COLO668 (cell line): Measurements from ENCODE around the gene ZNF460.
A peak's percentile ranks its signal among the peaks of the same experiment; 100 is the strongest.

ENCODE experiments used
- DNase-seq: peaks from one replicate; lab custom pipeline; 2025; ENCODE audit not compliant: unreplicated experiment; lab: John Stamatoyannopoulos, UW

Gene ZNF460

DNA sequence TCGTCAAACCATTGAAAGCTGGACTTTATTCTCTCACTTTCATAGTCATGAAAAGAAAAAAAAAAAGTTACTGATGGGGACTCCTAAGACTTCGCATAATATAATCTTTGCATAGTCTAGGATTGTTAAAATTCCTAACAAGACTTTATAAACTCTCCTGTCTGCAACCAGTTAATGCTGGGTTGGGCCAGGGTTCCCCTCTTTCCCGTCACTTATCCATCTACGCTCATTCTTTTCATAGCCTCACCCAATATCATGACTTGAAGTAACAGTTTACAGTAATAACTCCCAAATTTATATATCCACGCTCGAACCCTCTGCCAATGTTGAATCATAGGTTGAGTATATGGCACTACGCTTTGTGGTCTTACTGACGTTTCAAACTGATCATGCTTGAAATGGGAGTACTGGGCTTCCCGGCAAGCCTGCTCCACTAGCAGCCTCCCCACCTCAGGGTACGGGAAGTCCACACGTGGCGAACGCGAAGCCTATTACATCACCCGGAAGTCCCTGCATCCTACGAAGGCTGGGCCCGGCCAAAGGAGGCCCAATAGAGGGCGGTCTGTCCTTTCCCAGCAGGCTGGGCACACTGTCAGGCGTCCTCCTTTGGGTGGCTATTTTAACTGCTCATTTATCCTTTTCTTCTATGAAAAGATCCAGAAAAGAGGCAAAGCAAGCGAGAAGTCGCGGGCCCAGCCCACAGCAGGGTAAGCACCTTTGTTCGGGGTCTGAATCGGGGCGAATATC lies 694 bp upstream of the ZNF460 start:
- peak; percentile 92 for DNase-seq

- DNase-seq, result peak; percentile 17
Measured at GRCh38 chr19:57280962-57281400, 696 bp downstream of the ZNF460 start.

GRCh38 chr19:57282011-57282643 lies 1.8 kb downstream of the ZNF460 start:
- DNase-seq, result no peak

- no peak for DNase-seq
Measured at GRCh38 chr19:57288373-57288772, 8.1 kb downstream of the ZNF460 start.

DNA sequence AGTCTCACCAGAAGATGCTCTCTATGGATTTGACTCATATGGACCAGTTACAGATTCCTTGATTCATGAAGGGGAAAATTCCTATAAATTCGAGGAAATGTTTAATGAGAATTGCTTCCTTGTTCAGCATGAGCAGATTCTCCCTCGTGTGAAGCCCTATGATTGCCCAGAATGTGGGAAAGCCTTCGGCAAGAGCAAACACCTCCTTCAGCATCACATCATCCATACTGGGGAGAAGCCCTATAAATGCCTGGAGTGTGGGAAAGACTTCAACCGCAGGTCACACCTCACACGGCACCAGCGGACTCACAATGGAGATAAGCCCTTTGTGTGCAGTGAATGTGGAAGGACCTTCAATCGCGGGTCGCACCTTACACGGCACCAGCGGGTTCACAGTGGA lies 10.7 kb downstream of the ZNF460 start:
- DNase-seq, result no peak

DNA sequence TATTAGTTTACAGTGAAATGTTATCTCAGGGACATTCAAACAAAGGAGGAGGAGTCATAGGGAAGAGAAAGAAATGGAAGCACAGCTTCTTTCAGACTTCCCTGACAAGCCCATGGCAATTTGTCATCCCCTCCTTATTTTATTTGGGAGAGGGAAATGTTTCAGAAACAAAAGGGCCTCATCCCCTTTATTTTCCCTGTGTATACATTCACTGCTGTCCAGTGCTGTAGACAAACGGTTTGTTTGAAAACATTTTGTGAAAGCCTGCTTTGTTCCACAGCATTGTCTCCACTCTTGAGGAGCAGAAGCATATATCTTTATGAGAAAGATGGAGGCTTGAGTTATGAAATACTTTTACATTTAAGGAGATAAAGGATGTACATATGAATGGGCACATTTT lies 12.3 kb downstream of the ZNF460 start:
- no peak for DNase-seq

DNA sequence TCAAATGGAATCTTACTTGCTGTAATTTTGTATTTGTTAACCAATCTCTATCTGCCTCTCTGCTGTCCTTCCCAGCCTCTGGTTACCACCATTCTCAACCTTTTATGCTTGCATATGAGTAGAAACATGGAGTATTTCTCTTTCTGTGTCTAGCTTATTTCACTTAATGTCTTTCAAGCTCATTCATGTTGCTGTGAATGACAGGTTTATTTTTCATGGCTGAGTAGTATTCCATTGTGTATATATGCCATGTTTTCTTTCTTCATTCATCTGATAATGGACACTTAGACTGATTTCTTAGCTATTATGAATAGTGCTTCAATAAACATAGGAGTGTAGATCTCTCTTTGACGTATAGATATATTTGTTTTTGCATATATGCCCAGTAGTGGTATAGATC lies 13.4 kb downstream of the ZNF460 start:
- DNase-seq, result no peak

GRCh38 chr19:57302020-57302465 lies 21.8 kb downstream of the ZNF460 start:
- peak; percentile 27 for DNase-seq

- no peak for DNase-seq
Measured at GRCh38 chr19:57302727-57303401, 22.6 kb downstream of the ZNF460 start.

DNA sequence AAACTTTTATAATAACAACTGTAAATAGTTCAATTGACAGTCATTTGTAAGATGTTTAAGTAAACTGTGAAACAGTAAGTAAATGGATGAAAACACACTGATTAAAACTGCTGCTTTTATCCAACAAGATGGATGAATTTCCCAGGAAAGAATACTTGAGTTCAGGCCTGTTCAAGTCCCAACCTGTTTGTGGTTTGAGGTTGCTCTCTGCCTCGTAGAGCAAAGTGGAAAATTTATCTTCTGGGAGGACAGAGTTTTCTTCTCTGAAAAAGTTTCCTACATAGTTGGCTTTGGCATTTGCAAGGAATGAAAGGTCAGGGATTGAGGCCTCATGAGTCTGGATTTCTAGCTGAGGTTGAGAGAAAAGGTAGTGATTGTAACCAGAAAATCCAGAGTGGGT lies 24.8 kb downstream of the ZNF460 start:
- no peak for DNase-seq

GRCh38 chr19:57308514-57308913 lies 28.2 kb downstream of the ZNF460 start:
- no peak for DNase-seq

- no peak for DNase-seq
Measured at GRCh38 chr19:57310792-57311191, 30.5 kb downstream of the ZNF460 start.

DNA sequence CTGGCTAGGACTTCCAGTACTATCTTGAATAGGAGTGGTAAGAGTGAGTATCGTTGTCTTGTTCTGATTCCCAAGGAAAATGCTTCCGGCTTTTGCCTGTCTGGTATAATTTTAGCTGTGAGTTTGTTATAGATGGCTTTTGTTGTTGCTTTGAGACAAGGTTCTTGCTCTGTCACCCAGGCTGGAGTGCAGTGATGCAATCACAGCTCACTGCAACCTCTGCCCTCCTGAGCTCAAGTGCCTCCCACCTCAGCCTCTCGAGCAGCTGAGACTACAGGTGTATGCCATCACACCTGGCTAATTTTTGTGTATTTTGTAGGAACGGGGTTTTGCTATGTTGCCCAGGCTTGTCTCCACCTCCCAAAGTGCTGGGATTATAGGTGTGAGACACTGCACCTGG lies 33.9 kb downstream of the ZNF460 start:
- DNase-seq, result peak; percentile 50

- DNase-seq, result no peak
Measured at GRCh38 chr19:57317503-57317902, 37.2 kb downstream of the ZNF460 start.

GRCh38 chr19:57319869-57320179 lies 39.5 kb downstream of the ZNF460 start:
- no peak for DNase-seq

GRCh38 chr19:57320180-57321084 lies 40.1 kb downstream of the ZNF460 start, which contains the start of gene ZNF543:
TSS of gene ZNF543 (plus strand) at chr19:57320472. CDS start at chr19:57320854, 382 bp downstream.
- DNase-seq, result peak; percentile 96

GRCh38 chr19:57321116-57321515 lies 40.8 kb downstream of the ZNF460 start:
- DNase-seq, result no peak

DNA sequence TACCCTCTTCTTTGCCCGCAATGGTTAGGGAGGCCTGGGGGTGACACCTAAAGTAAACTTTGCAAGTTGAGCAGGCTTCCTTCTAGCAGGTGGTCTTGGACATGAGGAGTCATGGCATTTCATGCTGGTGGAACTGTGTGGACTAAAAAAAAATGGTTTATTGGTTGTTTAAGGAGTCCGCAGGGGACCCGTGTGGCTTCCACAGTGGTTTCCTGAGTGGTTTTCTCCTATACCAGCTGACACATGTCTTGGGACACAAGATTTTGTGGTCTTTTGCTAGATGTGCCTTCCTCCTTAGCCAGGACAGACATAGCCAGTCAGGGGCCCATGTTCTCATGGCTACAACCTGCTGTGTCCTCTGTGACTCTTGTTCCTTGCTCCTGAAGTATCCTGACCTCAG lies 41.5 kb downstream of the ZNF460 start:
- no peak for DNase-seq

DNA sequence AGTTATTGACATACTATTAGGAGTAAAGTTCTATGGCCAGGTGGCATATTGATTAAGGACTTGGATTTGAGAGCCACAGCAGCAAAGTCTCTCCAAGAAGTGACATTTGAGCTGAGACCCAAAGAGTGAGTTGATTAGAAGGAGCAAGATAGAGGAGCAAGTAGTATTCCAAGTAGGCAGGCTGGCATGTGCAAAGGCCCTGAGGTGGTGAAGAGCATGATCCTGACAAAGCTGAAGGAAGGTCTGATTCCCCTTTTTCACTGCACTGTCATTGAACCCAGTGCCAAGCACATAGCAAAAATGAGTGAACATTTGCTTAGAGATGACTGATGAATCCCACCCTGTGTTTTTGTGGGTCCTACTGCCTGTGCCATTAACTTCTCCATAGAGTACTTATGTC lies 44.7 kb downstream of the ZNF460 start:
- DNase-seq, result no peak

DNA sequence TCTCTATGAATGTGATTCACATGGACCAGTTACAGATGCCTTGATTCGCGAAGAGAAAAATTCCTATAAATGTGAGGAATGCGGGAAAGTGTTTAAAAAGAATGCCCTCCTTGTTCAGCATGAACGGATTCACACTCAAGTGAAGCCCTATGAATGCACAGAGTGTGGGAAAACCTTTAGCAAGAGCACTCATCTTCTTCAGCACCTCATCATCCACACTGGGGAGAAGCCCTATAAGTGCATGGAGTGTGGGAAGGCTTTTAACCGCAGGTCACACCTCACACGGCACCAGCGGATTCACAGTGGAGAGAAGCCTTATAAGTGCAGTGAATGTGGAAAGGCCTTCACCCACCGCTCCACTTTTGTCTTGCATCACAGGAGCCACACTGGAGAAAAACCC lies 47.7 kb downstream of the ZNF460 start:
- no peak for DNase-seq

GRCh38 chr19:57334191-57334590 lies 53.9 kb downstream of the ZNF460 start:
- DNase-seq, result no peak
